Astrocyte (in vitro differentiated cells and primary cell): ENCODE data around the gene CDHR1.

ENCODE experiments used
- CTCF ChIP-seq: IDR thresholded peaks from 2 replicates; pipeline ENCODE4 v1.5.1; 2011; ENCODE audit warnings: low read depth, mild to moderate bottlenecking, inconsistent platforms, low read length, moderate library complexity; ENCODE audit not compliant: insufficient read depth
- EZH2 ChIP-seq: IDR thresholded peaks from 2 replicates; pipeline ENCODE4 v1.6.1; 2012; ENCODE audit warnings: mild to moderate bottlenecking, low read length, inconsistent platforms; ENCODE audit not compliant: insufficient read depth

- TF ChIP-seq CTCF (no peak), EZH2 (no peak)
Measured at GRCh38 chr10:84217746-84218145, 23.4 kb downstream of the CDHR1 start.
